Liver (tissue), 2 donors: ENCODE data around the gene MYCL.

Experiments used
- TF ChIP-seq, protein P1 (sequence below): fragments of 150-350 bp; IDR thresholded peaks from 2 replicates; pipeline ENCODE4 v1.5.1; 2017; ENCODE audit warnings: improper control_type of control experiment, low read depth, low read length; ENCODE audit not compliant: missing input control
- TF ChIP-seq, protein P2 (sequence below): IDR thresholded peaks from 2 replicates; pipeline ENCODE4 v1.6.1; 2016; ENCODE audit warnings: antibody characterized with exemption
- donor health status: healthy.

DNA sequence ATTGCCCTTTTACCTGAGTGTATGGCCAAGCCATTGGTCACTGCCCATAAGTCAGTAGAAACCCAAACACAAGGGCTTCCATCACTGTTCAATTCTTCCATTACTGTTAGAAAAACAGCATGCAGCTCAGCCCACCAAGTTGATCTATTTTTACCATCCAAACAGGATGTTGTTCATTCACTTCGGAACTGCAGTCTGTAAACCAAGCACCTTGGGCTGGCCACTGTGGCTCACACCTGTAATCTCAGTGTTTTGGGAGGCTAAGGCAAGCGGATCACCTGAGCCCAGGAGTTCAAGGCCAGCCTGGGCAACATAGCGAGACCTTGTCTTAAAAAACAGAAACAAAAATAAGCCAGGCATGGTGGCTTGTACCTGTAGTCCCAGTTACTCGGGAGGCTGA is 44.5 kb upstream of the MYCL start:
- TF ChIP-seq, protein P1, sequence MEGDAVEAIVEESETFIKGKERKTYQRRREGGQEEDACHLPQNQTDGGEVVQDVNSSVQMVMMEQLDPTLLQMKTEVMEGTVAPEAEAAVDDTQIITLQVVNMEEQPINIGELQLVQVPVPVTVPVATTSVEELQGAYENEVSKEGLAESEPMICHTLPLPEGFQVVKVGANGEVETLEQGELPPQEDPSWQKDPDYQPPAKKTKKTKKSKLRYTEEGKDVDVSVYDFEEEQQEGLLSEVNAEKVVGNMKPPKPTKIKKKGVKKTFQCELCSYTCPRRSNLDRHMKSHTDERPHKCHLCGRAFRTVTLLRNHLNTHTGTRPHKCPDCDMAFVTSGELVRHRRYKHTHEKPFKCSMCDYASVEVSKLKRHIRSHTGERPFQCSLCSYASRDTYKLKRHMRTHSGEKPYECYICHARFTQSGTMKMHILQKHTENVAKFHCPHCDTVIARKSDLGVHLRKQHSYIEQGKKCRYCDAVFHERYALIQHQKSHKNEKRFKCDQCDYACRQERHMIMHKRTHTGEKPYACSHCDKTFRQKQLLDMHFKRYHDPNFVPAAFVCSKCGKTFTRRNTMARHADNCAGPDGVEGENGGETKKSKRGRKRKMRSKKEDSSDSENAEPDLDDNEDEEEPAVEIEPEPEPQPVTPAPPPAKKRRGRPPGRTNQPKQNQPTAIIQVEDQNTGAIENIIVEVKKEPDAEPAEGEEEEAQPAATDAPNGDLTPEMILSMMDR: no peak
- TF ChIP-seq, protein P2, sequence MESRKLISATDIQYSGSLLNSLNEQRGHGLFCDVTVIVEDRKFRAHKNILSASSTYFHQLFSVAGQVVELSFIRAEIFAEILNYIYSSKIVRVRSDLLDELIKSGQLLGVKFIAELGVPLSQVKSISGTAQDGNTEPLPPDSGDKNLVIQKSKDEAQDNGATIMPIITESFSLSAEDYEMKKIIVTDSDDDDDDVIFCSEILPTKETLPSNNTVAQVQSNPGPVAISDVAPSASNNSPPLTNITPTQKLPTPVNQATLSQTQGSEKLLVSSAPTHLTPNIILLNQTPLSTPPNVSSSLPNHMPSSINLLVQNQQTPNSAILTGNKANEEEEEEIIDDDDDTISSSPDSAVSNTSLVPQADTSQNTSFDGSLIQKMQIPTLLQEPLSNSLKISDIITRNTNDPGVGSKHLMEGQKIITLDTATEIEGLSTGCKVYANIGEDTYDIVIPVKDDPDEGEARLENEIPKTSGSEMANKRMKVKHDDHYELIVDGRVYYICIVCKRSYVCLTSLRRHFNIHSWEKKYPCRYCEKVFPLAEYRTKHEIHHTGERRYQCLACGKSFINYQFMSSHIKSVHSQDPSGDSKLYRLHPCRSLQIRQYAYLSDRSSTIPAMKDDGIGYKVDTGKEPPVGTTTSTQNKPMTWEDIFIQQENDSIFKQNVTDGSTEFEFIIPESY: no peak
